ENCODE results near the gene TBCA.

The TBCA gene

DNA sequence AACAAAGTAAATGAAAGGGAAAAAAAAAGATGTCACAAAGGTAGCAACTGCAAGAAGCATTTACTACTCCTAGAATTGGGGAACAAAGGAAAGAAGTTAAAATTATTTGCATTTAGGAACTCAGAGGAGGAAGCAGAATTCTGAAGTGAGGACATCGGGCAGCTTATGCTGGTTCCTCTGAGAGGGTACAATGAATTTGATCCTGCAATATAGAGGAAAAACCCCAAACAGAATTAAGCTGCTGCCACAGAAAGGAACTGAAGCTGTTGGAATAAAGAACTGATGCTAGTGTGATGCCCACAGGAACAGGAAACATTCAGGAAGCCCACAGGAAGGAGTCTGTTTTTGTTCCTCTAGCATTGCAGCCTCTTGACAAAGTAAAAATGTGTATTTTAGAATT is 22.3 kb upstream of the TBCA start:
- H3K4me3 Mint-ChIP-seq: no peak overlapping the region
- TF ChIP-seq, protein P1, sequence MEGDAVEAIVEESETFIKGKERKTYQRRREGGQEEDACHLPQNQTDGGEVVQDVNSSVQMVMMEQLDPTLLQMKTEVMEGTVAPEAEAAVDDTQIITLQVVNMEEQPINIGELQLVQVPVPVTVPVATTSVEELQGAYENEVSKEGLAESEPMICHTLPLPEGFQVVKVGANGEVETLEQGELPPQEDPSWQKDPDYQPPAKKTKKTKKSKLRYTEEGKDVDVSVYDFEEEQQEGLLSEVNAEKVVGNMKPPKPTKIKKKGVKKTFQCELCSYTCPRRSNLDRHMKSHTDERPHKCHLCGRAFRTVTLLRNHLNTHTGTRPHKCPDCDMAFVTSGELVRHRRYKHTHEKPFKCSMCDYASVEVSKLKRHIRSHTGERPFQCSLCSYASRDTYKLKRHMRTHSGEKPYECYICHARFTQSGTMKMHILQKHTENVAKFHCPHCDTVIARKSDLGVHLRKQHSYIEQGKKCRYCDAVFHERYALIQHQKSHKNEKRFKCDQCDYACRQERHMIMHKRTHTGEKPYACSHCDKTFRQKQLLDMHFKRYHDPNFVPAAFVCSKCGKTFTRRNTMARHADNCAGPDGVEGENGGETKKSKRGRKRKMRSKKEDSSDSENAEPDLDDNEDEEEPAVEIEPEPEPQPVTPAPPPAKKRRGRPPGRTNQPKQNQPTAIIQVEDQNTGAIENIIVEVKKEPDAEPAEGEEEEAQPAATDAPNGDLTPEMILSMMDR (IDR thresholded peaks at IDR 0.05; ENCODE audit: unreplicated experiment in 3 of 3): no peak
- no peaks in the 10 kb centered on the region for H3K27me3 Mint-ChIP-seq (ENCODE audit: low read depth)
- peaks cover 27% of the 10 kb centered on the region for H3K9me3 Mint-ChIP-seq
- H3K36me3 Mint-ChIP-seq (ENCODE audit: low read depth): no peaks in the 10 kb centered on the region
- no peak overlapping the region for H3K27ac Mint-ChIP-seq
- no peaks in the 10 kb centered on the region for H3K4me1 Mint-ChIP-seq

DNA sequence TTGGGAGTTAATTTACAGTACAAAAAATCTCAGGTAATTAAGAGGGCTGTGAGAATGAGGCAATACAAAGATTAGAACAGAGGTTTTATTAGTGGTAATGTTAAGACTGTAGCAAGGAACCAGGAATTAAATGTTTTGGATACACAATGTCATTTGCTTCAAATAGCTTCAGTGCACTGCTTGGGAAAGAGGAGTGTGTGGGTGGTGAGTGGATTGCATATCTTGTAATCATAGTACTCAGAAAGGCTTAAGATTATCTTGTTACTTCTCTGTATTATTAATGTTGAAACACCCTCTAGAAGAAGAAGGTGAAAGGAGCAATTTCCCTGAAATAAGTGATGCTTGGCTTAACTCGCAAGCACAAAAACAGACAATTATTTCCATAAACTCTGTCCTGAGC is 21.0 kb upstream of the TBCA start:
- Mint-ChIP-seq H3K27ac (no peak overlapping the region), H3K9me3 (peaks cover 27% of the 10 kb centered on the region), H3K4me1 (no peaks in the 10 kb centered on the region), H3K4me3 (no peak overlapping the region), H3K36me3 (ENCODE audit: low read depth) (no peaks in the 10 kb centered on the region), H3K27me3 (ENCODE audit: low read depth) (no peaks in the 10 kb centered on the region)
- TF ChIP-seq, protein P1 (IDR thresholded peaks at IDR 0.05; ENCODE audit: unreplicated experiment in 3 of 3): no peak

DNA sequence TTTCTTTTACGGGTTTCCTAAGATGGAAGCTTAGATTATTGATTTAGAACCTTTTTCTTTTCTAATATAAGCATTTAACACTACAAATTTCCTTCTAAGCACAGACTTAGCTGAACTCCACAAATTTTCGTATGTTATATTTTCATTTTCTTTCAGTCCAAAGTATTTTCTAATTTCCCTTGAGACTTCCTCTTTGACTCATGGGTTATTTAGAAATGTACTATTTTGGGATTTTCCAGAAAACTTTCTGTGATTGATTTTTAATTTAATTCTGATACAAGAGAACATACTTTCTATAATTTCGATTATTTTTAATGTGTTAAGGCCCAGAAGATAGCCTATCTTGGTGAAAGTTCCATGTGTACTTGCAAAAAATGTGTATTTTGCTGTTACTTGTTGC is 19.7 kb upstream of the TBCA start:
- Mint-ChIP-seq H3K36me3 (ENCODE audit: low read depth) (no peaks in the 10 kb centered on the region), H3K4me1 (no peaks in the 10 kb centered on the region), H3K27ac (no peak overlapping the region), H3K27me3 (ENCODE audit: low read depth) (peaks cover 7% of the 10 kb centered on the region), H3K4me3 (no peak overlapping the region), H3K9me3 (peaks cover 27% of the 10 kb centered on the region)
- TF ChIP-seq, protein P1 (IDR thresholded peaks at IDR 0.05; ENCODE audit: unreplicated experiment in 3 of 3): no peak

DNA sequence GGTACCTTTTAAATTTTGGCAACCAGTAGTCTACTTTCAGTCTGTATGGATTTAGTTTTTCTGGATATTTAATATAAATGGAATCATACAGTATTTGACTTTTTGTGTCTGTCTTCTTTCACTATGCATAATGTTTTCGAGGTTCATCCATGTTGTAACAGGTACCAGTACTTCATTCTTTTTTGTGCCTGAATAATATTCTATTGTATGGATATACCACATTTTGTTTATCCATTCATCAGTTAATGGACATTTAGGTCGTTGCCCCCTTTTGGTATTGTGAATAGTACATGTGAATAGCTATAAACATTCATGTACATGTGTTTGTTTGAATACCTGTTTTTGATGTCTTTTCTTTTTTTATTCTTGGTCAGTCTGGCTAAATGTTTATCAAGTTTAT is 19.1 kb upstream of the TBCA start:
- peaks cover 24% of the 10 kb centered on the region for H3K9me3 Mint-ChIP-seq
- no peak overlapping the region for H3K4me3 Mint-ChIP-seq
- H3K4me1 Mint-ChIP-seq: no peaks in the 10 kb centered on the region
- H3K27ac Mint-ChIP-seq: no peak overlapping the region
- no peaks in the 10 kb centered on the region for H3K36me3 Mint-ChIP-seq (ENCODE audit: low read depth)
- TF ChIP-seq, protein P1 (IDR thresholded peaks at IDR 0.05; ENCODE audit: unreplicated experiment in 3 of 3): no peak
- H3K27me3 Mint-ChIP-seq (ENCODE audit: low read depth): peaks cover 7% of the 10 kb centered on the region

DNA sequence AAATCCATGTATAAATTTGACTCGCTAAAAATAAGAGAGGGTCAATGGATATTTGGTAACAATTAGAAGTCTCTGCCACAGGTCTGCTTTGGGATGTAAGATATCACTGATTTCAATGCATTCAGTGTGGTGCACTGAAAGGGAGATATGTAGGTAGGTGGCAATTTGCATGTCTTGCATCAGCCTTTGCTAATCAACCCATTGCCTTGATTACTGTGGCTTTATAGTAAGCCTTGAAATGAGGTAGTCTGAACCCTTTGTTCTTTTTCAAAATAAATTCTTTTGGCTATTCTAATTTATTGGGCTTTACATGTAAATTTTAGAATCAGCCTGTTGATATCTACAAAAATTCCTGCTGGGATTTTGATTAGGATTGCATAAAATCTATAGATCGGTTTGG is 15.8 kb upstream of the TBCA start:
- H3K27ac Mint-ChIP-seq: no peak overlapping the region

DNA sequence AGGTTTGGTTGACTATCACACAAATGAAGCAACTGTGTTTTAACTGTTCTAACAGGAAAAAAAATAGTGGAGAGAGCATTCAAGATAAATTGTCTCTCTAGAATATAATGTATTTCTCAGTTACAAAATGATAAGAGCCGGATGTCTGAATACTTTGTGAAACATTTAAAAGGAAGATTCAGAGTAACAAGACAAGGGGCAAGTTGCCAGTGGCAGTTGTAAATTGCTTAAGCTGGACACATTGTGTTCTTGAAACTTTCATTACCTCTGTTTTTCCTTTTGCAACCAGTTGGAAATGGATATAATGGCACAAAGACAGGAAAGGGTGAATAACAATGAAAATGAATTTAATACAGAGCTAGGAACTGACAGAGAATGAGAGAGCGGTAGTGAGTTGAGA is 15.2 kb upstream of the TBCA start:
- no peaks in the 10 kb centered on the region for H3K36me3 Mint-ChIP-seq (ENCODE audit: low read depth)
- H3K4me1 Mint-ChIP-seq: no peaks in the 10 kb centered on the region
- no peak overlapping the region for H3K27ac Mint-ChIP-seq
- no peak overlapping the region for H3K4me3 Mint-ChIP-seq
- peaks cover 7% of the 10 kb centered on the region for H3K27me3 Mint-ChIP-seq (ENCODE audit: low read depth)
- peaks cover 16% of the 10 kb centered on the region for H3K9me3 Mint-ChIP-seq
- TF ChIP-seq, protein P1 (IDR thresholded peaks at IDR 0.05; ENCODE audit: unreplicated experiment in 3 of 3): no peak

More for the DNA sequence above, 15.8 kb upstream of the TBCA start:
- TF ChIP-seq, protein P1 (IDR thresholded peaks at IDR 0.05; ENCODE audit: unreplicated experiment in 3 of 3): no peak
- Mint-ChIP-seq H3K4me3 (no peak overlapping the region), H3K9me3 (peaks cover 22% of the 10 kb centered on the region), H3K36me3 (ENCODE audit: low read depth) (no peaks in the 10 kb centered on the region), H3K4me1 (no peaks in the 10 kb centered on the region), H3K27me3 (ENCODE audit: low read depth) (peaks cover 7% of the 10 kb centered on the region)

Measured in nephron (organoid).